AG04450 (cell line): ENCODE results near the gene PDIA2. TPM values are rescaled to one million over a fixed set of nuclear protein-coding genes. Genes with fewer than 3 reads are reported as not detected.

Experiments used
- CTCF ChIA-PET: fragments of 300-600, 350-600 bp; formaldehyde crosslinking; extraction: SDS; loops from one replicate; lab custom pipeline; 2022; ENCODE audit warnings: antibody characterized with exemption, inconsistent platforms; lab: Charles Lee
- POLR2A ChIA-PET: fragments of 350-600 bp; formaldehyde crosslinking; extraction: SDS; loops from one replicate; lab custom pipeline; 2021; ENCODE audit warnings: antibody characterized with exemption, inconsistent platforms; lab: Yijun Ruan, JAX
- DNase-seq: peaks from one replicate; pipeline ENCODE4 v3.0.0-alpha.2; 2011; ENCODE audit warnings: low read depth, low spot score
- H3K27ac ChIP-seq: one replicate; pipeline ENCODE4 v1.5.1; 2012; ENCODE audit warnings: low read depth, low read length, control low read depth
- H3K27me3 ChIP-seq: one replicate; pipeline ENCODE4 v1.6.0; 2012; ENCODE audit warnings: low read length; ENCODE audit not compliant: control insufficient read depth, insufficient read depth
- H3K4me3 ChIP-seq: 2 replicates; pipeline ENCODE4 v1.5.1; 2011; ENCODE audit warnings: mild to moderate bottlenecking, low read depth, low read length, control low read depth
- H3K9me3 ChIP-seq: 2 replicates; pipeline ENCODE4 v1.5.1; 2012; ENCODE audit warnings: low read length; ENCODE audit not compliant: control insufficient read depth, insufficient read depth
- CTCF ChIP-seq: IDR thresholded peaks from 2 replicates; pipeline ENCODE4 v1.5.1; 2011; ENCODE audit warnings: low read depth, low read length, control low read depth, inconsistent platforms
- polyA plus RNA-seq: library from polyadenylated mRNA; depleted of rRNA; stranded (reverse); fragments of >200 nt; gene quantifications from 2 replicates; pipeline ENCODE4 v1.2.3, GENCODE V29; 2011

The PDIA2 gene
- polyA plus RNA-seq, 1 experiment, result 0.45 TPM

GRCh38 chr16:284204-285120, 1.5 kb downstream of the PDIA2 start:
- H3K27ac ChIP-seq, result no peak overlapping the region
- POLR2A ChIA-PET, result no interaction called here
- no peak overlapping the region for H3K4me3 ChIP-seq
- no peak for TF ChIP-seq CTCF
- no peak for DNase-seq
- peaks cover 19% of the 10 kb centered on the region for H3K27me3 ChIP-seq
- CTCF ChIA-PET, result no interaction called here
- H3K9me3 ChIP-seq, result peaks cover 28% of the 10 kb centered on the region

- H3K27me3 ChIP-seq, result peaks cover 13% of the 10 kb centered on the region
- H3K4me3 ChIP-seq, result no peak overlapping the region
- H3K9me3 ChIP-seq, result peaks cover 28% of the 10 kb centered on the region
- POLR2A ChIA-PET, result no interaction called here
- CTCF ChIA-PET, result no interaction called here
- H3K27ac ChIP-seq, result no peak overlapping the region
- DNase-seq, result no peak
- no peak for TF ChIP-seq CTCF
These were observed 2.4 kb downstream of the PDIA2 start for GRCh38 chr16:285146-286055.

- no peak for DNase-seq
- CTCF ChIA-PET, result no interaction called here
- POLR2A ChIA-PET, result no interaction called here
- no peak overlapping the region for H3K27ac ChIP-seq
- H3K4me3 ChIP-seq, result no peak overlapping the region
- peaks cover 4% of the 10 kb centered on the region for H3K27me3 ChIP-seq
- TF ChIP-seq CTCF, result no peak
- peaks cover 25% of the 10 kb centered on the region for H3K9me3 ChIP-seq
These were observed 3.7 kb downstream of the PDIA2 start for GRCh38 chr16:286491-287297.

- DNase-seq, result no peak
- Histone ChIP-seq H3K27me3 (no peaks in the 10 kb centered on the region), H3K27ac (no peak overlapping the region), H3K4me3 (no peak overlapping the region), H3K9me3 (peaks cover 25% of the 10 kb centered on the region)
- TF ChIP-seq CTCF, result no peak
- ChIA-PET POLR2A (no interaction called here), CTCF (no interaction called here)
These were observed 4.4 kb downstream of the PDIA2 start for GRCh38 chr16:287298-287811.
